Ascending aorta (tissue), 2 donors: ENCODE results near the gene RASGEF1C. TPM values are rescaled to one million over a fixed set of nuclear protein-coding genes. Genes with fewer than 3 reads are reported as not detected.

Source experiments
- DNase-seq, 2 donors: peaks; one replicate each; pipeline ENCODE4 v3.0.0-alpha.2; 2019; ENCODE audit warnings: low spot score in 2 of 2
- H3K27ac ChIP-seq, 2 donors: fragments of 200-600 bp; sonication (generic); one replicate each; pipeline ENCODE4 v1.5.1; 2016 to 2017; ENCODE audit warnings: mild to moderate bottlenecking in 1 of 2
- H3K27me3 ChIP-seq: fragments of 200-600 bp; sonication (generic); one replicate; pipeline ENCODE4 v1.5.1; 2017
- H3K36me3 ChIP-seq, 2 donors: fragments of 200-600 bp; sonication (generic); one replicate each; pipeline ENCODE4 v1.5.1; 2016
- H3K4me1 ChIP-seq, 2 donors: fragments of 200-600 bp; sonication (generic); one replicate each; pipeline ENCODE4 v1.5.1; 2016 to 2017; ENCODE audit warnings: mild to moderate bottlenecking in 1 of 2
- H3K4me3 ChIP-seq, 2 donors: fragments of 200-600 bp; sonication (generic); one replicate each; pipeline ENCODE4 v1.5.1; 2016 to 2017; ENCODE audit warnings: mild to moderate bottlenecking in 1 of 2
- H3K9me3 ChIP-seq, 2 donors: fragments of 200-600 bp; sonication (generic); one replicate each; pipeline ENCODE4 v1.5.1; 2016
- intact Hi-C: fragments of 100-400 bp; cut with DNase I; formaldehyde crosslinking; loops from one replicate; pipeline ENCODE4 v1.15.1; 2023
- total RNA-seq: library from RNA; depleted of rRNA; stranded (reverse); fragments of >200 nt; gene quantifications from one replicate; pipeline ENCODE4 v1.1.0, GENCODE V29; 2016
- TF ChIP-seq, protein P1 (sequence below), 3 experiments: fragments of 200-600 bp in 2 of 3; fragments of 450-650 bp in 1 of 3; sonication (generic) in 2 of 3; IDR thresholded peaks; one replicate each; pipeline ENCODE4 v1.5.1; 2016 to 2019; ENCODE audit warnings: antibody characterized with exemption in 3 of 3, mild to moderate bottlenecking in 1 of 3, moderate library complexity in 1 of 3

The RASGEF1C gene
- total RNA-seq, 1 donor from 2014 or later, result not detected

DNA sequence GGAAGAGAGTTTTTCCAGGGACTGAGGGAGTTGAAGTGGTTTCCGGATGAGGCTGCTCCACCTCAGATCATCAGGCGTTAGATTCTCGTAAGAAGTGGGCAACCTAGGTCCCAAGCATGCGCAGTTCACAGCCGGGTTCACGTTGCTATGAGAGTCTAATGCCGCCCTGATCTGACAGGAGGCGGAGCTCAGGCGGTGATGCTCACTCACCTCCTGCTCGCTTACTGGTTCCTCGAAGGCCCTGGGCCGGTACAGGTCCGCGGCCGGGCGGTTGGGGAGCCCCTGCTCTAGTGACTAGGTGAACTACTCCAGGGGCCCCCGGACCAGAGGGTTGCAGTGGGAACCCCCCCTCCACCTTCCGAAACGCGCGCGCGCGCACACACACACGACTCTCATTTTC lies 136.5 kb downstream of the RASGEF1C start:
- Histone ChIP-seq H3K27me3 (no peaks in the 10 kb centered on the region), H3K27ac (peak overlapping the region; percentile 94 to 98), H3K4me3 (peak overlapping the region; percentile 74 to 94), H3K36me3 (no peaks in the 10 kb centered on the region), H3K4me1 (peaks cover 0 to 10% of the 10 kb centered on the region in 2 donors), H3K9me3 (no peaks in the 10 kb centered on the region)
- TF ChIP-seq, protein P1, sequence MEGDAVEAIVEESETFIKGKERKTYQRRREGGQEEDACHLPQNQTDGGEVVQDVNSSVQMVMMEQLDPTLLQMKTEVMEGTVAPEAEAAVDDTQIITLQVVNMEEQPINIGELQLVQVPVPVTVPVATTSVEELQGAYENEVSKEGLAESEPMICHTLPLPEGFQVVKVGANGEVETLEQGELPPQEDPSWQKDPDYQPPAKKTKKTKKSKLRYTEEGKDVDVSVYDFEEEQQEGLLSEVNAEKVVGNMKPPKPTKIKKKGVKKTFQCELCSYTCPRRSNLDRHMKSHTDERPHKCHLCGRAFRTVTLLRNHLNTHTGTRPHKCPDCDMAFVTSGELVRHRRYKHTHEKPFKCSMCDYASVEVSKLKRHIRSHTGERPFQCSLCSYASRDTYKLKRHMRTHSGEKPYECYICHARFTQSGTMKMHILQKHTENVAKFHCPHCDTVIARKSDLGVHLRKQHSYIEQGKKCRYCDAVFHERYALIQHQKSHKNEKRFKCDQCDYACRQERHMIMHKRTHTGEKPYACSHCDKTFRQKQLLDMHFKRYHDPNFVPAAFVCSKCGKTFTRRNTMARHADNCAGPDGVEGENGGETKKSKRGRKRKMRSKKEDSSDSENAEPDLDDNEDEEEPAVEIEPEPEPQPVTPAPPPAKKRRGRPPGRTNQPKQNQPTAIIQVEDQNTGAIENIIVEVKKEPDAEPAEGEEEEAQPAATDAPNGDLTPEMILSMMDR (IDR thresholded peaks at IDR 0.05), result no peak
- intact Hi-C loops, result loop anchor here (5.0 to 10.0 kb wide), 5 partner anchors 165 to 1868 kb away; partner anchors contain the start of genes HNRNPAB, MAPK9, RUFY1 and TBC1D9B
- peak in 1 of 2 donors; percentile 64 for DNase-seq

DNA sequence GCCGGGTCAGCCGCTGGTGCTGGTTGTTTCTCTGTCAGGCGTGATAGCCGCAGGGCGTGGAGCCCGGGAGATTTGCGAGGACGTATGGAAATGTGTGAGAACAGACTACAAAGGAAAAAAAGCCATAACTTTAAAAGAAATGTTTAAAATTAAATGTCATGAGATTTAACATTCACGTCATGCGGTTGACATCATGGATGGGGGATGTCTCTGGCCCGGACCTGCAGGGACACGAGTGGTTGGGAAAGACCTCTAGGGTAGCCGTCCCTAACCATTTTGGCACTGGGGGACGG lies 136.8 kb downstream of the RASGEF1C start:
- intact Hi-C loops, result loop anchor here (5.0 to 10.0 kb wide), 5 partner anchors 165 to 1867 kb away; partner anchors contain the start of genes HNRNPAB, MAPK9, RUFY1 and TBC1D9B
- Histone ChIP-seq H3K27me3 (no peaks in the 10 kb centered on the region), H3K4me1 (peaks cover 0 to 10% of the 10 kb centered on the region in 2 donors), H3K27ac (peak overlapping the region; percentile 94 to 98), H3K4me3 (peak overlapping the region; percentile 74 to 94), H3K36me3 (no peaks in the 10 kb centered on the region), H3K9me3 (no peaks in the 10 kb centered on the region)
- TF ChIP-seq, protein P1 (IDR thresholded peaks at IDR 0.05), result no peak
- no peak for DNase-seq

GRCh38 chr5:180071531-180072255 lies 137.3 kb downstream of the RASGEF1C start, which contains the start of gene RNF130:
Gene RNF130 (minus strand): TSS chr5:180071759. CDS start chr5:180071702, 57 bp downstream.
- H3K9me3 ChIP-seq, result no peaks in the 10 kb centered on the region
- intact Hi-C loops, result loop anchor here (1.0 to 10.0 kb wide), 7 partner anchors 19 to 1867 kb away; partner anchors contain the start of genes CLK4, HNRNPAB, MAPK9 and RUFY1
- peaks cover 0 to 10% of the 10 kb centered on the region in 2 donors for H3K4me1 ChIP-seq
- peak within 1 kb of the TSS; percentile 94 to 98 for H3K27ac ChIP-seq
- H3K27me3 ChIP-seq, result no peaks in the 10 kb centered on the region
- peak within 1 kb of the TSS; percentile 74 to 94 for H3K4me3 ChIP-seq
- peak; percentile 72 to 95 for DNase-seq
- TF ChIP-seq, protein P1 (IDR thresholded peaks at IDR 0.05), result no peak
- no peaks in the 10 kb centered on the region for H3K36me3 ChIP-seq

GRCh38 chr5:180070756-180071530 lies 138.1 kb downstream of the RASGEF1C start:
- Histone ChIP-seq H3K9me3 (no peaks in the 10 kb centered on the region), H3K4me3 (peak overlapping the region; percentile 74 to 94), H3K27me3 (no peaks in the 10 kb centered on the region), H3K36me3 (no peaks in the 10 kb centered on the region), H3K4me1 (peaks cover 0 to 10% of the 10 kb centered on the region in 2 donors), H3K27ac (peak overlapping the region; percentile 94 to 98)
- TF ChIP-seq, protein P1 (IDR thresholded peaks at IDR 0.05), result no peak
- peak in 1 of 2 donors; percentile 72 for DNase-seq
- intact Hi-C loops, result loop anchor here (1.0 to 10.0 kb wide), 7 partner anchors 19 to 1866 kb away; partner anchors contain the start of genes CLK4, HNRNPAB, MAPK9 and RUFY1

DNA sequence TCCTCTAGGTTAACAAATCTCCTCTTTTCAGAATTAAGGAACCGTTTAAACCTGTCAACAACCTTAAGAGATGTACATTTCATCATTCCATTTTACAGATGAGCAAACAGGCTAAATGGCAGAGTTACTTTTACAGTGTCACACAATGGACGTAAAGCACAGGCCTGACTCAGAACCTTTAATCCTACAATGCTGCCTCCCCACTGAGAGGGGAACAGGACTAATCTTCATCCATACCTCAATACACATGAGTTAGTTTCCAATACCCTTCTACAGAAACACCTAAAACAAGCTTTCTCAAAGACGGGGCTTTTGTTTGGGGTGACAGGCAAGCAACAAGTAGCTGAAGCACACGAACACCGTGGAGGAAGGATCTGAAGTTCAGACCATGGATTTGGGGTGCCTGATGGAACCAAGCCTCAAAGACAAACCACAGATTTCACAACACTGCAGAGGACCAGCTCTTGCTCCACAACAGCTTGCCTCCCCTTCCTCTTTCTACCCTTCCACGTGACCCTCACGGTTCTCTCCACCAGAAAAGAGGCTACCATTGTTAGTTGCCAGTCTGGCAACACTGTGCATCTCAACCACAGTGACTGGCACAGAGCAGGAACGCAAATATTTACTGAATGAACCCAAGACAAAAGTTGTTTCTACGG lies 139.3 kb downstream of the RASGEF1C start:
- peak in 1 of 2 donors; percentile 68 for DNase-seq
- TF ChIP-seq, protein P1 (IDR thresholded peaks at IDR 0.05), result no peak
- Histone ChIP-seq H3K36me3 (no peaks in the 10 kb centered on the region), H3K9me3 (no peaks in the 10 kb centered on the region), H3K27ac (peak overlapping the region in 1 of 2 donors; percentile 98), H3K27me3 (no peaks in the 10 kb centered on the region), H3K4me3 (peak overlapping the region; percentile 74 to 94), H3K4me1 (peaks cover 0 to 10% of the 10 kb centered on the region in 2 donors)
- intact Hi-C loops, result loop anchor here (2.0 to 10.0 kb wide), 6 partner anchors 162 to 1865 kb away; partner anchors contain the start of genes CLK4, HNRNPAB, MAPK9 and RUFY1
